Caco-2 (cell line): ENCODE results near the gene CIC. TPM values are rescaled to one million over a fixed set of nuclear protein-coding genes. Genes with fewer than 3 reads are reported as not detected.
A peak's percentile ranks its signal among the peaks of the same experiment; 100 is the strongest.

Experiments
- BruUV-seq: library from RNA; stranded (reverse); fragments of 400-500 nt; replicated peaks from 2 replicates; lab custom pipeline; 2021; lab: Mats Ljungman, UMichigan
- CTCF ChIA-PET: fragments of 300-600 bp; sonication (Branson Sonifier 250); formaldehyde crosslinking; loops from one replicate; lab custom pipeline; 2022; ENCODE audit warnings: antibody characterized with exemption; lab: Charles Lee
- POLR2A ChIA-PET: fragments of 300-600 bp; sonication (Branson Sonifier 250); formaldehyde crosslinking; loops from one replicate; lab custom pipeline; 2022; ENCODE audit warnings: antibody characterized with exemption; lab: Charles Lee
- DNase-seq, 2 experiments: peaks; one replicate each; pipeline versions ENCODE4 v3.0.0 to v3.0.0-alpha.2; 2020 to 2022
- H3K27me3 ChIP-seq: replicated peaks from 2 replicates; pipeline ENCODE4 v1.6.0; 2011; ENCODE audit warnings: low read length; ENCODE audit not compliant: control insufficient read depth, insufficient read depth
- H3K36me3 ChIP-seq: 2 replicates; pipeline ENCODE4 v1.5.1; 2011; ENCODE audit warnings: low read length; ENCODE audit not compliant: control insufficient read depth, insufficient read depth
- H3K4me1 ChIP-seq: fragments of 250-450 bp; sonication (Bioruptor Pico); 2 replicates; pipeline ENCODE4 v1.5.1; 2020; ENCODE audit warnings: mild to moderate bottlenecking
- H3K4me3 ChIP-seq: 2 replicates; pipeline ENCODE4 v1.5.1; 2011; ENCODE audit warnings: low read depth, mild to moderate bottlenecking, control low read depth, low read length
- H3K9me3 ChIP-seq: fragments of 250-450 bp; sonication (Bioruptor Pico); 2 replicates; pipeline ENCODE4 v1.5.1; 2020; ENCODE audit warnings: mild to moderate bottlenecking, moderate library complexity
- H3K27ac Mint-ChIP-seq: one replicate; pipeline ENCODE4 v1.8.0; 2022; ENCODE audit warnings: mixed read lengths; ENCODE audit not compliant: unreplicated experiment
- H3K27me3 Mint-ChIP-seq: one replicate; pipeline ENCODE4 v1.8.0; 2022; ENCODE audit warnings: mixed read lengths; ENCODE audit not compliant: insufficient read depth, unreplicated experiment
- H3K36me3 Mint-ChIP-seq: one replicate; pipeline ENCODE4 v1.8.0; 2022; ENCODE audit warnings: mild to moderate bottlenecking, mixed read lengths; ENCODE audit not compliant: insufficient read depth, unreplicated experiment
- H3K4me1 Mint-ChIP-seq: one replicate; pipeline ENCODE4 v1.8.0; 2022; ENCODE audit warnings: low read depth, mixed read lengths; ENCODE audit not compliant: unreplicated experiment
- H3K4me3 Mint-ChIP-seq: one replicate; pipeline ENCODE4 v1.8.0; 2022; ENCODE audit warnings: mild to moderate bottlenecking, moderate library complexity, mixed read lengths; ENCODE audit not compliant: unreplicated experiment
- H3K9me3 Mint-ChIP-seq: one replicate; pipeline ENCODE4 v1.8.0; 2022; ENCODE audit warnings: mixed read lengths; ENCODE audit not compliant: unreplicated experiment
- intact Hi-C: fragments of 100-400 bp; cut with micrococcal nuclease; formaldehyde crosslinking; loops from one replicate; pipeline ENCODE4 v1.10.0; 2022; ENCODE audit not compliant: unreplicated experiment
- total RNA-seq: library from RNA; stranded (reverse); gene quantifications from 2 replicates; pipeline ENCODE4 v1.2.3, GENCODE V29; 2022
- TF ChIP-seq, protein P1 (sequence below), 2 experiments: fragments of 200-600 bp in 1 of 2; IDR thresholded peaks; 1 replicate in 1 of 2; 2 replicates in 1 of 2; pipeline versions ENCODE4 v1.5.1 to v1.8.0; 2011 to 2022; ENCODE audit warnings: antibody characterized with exemption in 1 of 2, control low read depth in 1 of 2, inconsistent platforms in 1 of 2, low read depth in 1 of 2, low read length in 1 of 2, mild to moderate bottlenecking in 1 of 2, moderate library complexity in 1 of 2; ENCODE audit not compliant: insufficient read depth in 1 of 2, severe bottlenecking in 1 of 2, unreplicated experiment in 1 of 2

The CIC gene
- total RNA-seq, 1 experiment from 2014 or later, result 47.8 TPM

GRCh38 chr19:42220751-42221097, 48.3 kb upstream of the CIC start:
- peak overlapping the region; percentile 93 for H3K4me3 Mint-ChIP-seq
- H3K27ac Mint-ChIP-seq, result peak overlapping the region; percentile 94
- POLR2A ChIA-PET, result interaction anchor here (0.8 to 1.8 kb wide), 2 partner anchors 23 to 144 kb away, joined by 4 to 12 read pairs; partner anchors contain the start of gene ZNF574
- Histone ChIP-seq H3K4me1 (peaks cover 23% of the 10 kb centered on the region), H3K27me3 (no peaks in the 10 kb centered on the region), H3K4me3 (peak overlapping the region; percentile 79), H3K9me3 (no peaks in the 10 kb centered on the region), H3K36me3 (peaks cover 5% of the 10 kb centered on the region)
- intact Hi-C loops, result loop anchor here (1.0 kb wide), 3 partner anchors 22 to 48 kb away; partner anchors contain the start of genes ERF and GSK3A
- H3K4me1 Mint-ChIP-seq, result peaks cover 21% of the 10 kb centered on the region
- peaks cover 41% of the 10 kb centered on the region for H3K36me3 Mint-ChIP-seq
- H3K27me3 Mint-ChIP-seq, result no peaks in the 10 kb centered on the region
- BruUV-seq, result no TSS peak
- TF ChIP-seq, protein P1, sequence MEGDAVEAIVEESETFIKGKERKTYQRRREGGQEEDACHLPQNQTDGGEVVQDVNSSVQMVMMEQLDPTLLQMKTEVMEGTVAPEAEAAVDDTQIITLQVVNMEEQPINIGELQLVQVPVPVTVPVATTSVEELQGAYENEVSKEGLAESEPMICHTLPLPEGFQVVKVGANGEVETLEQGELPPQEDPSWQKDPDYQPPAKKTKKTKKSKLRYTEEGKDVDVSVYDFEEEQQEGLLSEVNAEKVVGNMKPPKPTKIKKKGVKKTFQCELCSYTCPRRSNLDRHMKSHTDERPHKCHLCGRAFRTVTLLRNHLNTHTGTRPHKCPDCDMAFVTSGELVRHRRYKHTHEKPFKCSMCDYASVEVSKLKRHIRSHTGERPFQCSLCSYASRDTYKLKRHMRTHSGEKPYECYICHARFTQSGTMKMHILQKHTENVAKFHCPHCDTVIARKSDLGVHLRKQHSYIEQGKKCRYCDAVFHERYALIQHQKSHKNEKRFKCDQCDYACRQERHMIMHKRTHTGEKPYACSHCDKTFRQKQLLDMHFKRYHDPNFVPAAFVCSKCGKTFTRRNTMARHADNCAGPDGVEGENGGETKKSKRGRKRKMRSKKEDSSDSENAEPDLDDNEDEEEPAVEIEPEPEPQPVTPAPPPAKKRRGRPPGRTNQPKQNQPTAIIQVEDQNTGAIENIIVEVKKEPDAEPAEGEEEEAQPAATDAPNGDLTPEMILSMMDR (IDR thresholded peaks at IDR 0.05; ENCODE audit: insufficient read depth in 1 of 2, low read depth in 1 of 2, low read length in 1 of 2, severe bottlenecking in 1 of 2, unreplicated experiment in 1 of 2), result no peak
- H3K9me3 Mint-ChIP-seq, result no peaks in the 10 kb centered on the region
- CTCF ChIA-PET, result no interaction called here
- DNase-seq, result no peak

GRCh38 chr19:42224940-42225717, 43.9 kb upstream of the CIC start:
- intact Hi-C loops, result no loop called here
- TF ChIP-seq, protein P1 (IDR thresholded peaks at IDR 0.05; ENCODE audit: insufficient read depth in 1 of 2, low read depth in 1 of 2, low read length in 1 of 2, severe bottlenecking in 1 of 2, unreplicated experiment in 1 of 2), result no peak

DNA sequence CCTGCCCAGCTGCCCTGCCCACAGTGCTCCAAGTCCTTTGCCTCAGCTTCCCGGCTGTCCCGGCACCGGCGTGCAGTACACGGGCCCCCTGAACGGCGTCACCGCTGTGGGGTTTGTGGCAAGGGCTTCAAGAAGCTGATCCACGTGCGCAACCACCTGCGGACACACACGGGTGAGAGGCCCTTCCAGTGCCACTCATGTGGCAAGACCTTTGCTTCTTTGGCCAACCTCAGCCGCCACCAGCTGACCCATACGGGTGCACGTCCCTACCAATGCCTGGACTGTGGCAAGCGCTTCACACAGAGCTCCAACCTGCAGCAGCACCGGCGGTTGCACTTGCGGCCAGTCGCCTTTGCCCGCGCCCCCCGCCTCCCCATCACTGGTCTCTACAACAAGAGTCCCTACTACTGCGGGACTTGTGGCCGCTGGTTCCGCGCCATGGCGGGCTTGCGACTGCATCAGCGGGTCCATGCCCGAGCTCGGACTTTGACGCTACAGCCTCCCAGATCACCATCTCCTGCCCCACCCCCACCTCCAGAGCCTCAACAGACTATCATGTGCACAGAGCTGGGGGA, 43.2 kb upstream of the CIC start:
- Mint-ChIP-seq H3K27me3 (no peaks in the 10 kb centered on the region), H3K4me3 (no peak overlapping the region), H3K27ac (no peak overlapping the region), H3K4me1 (peaks cover 11% of the 10 kb centered on the region), H3K36me3 (peaks cover 63% of the 10 kb centered on the region), H3K9me3 (no peaks in the 10 kb centered on the region)
- DNase-seq, result no peak
- H3K4me3 ChIP-seq, result no peak overlapping the region
- ChIA-PET POLR2A (no interaction called here), CTCF (no interaction called here)
- BruUV-seq, result no TSS peak
- H3K9me3 ChIP-seq, result no peaks in the 10 kb centered on the region
- no peaks in the 10 kb centered on the region for H3K27me3 ChIP-seq
- intact Hi-C loops, result no loop called here
- peaks cover 6% of the 10 kb centered on the region for H3K36me3 ChIP-seq
- TF ChIP-seq, protein P1 (IDR thresholded peaks at IDR 0.05; ENCODE audit: insufficient read depth in 1 of 2, low read depth in 1 of 2, low read length in 1 of 2, severe bottlenecking in 1 of 2, unreplicated experiment in 1 of 2), result no peak
- no peaks in the 10 kb centered on the region for H3K4me1 ChIP-seq

More at GRCh38 chr19:42224940-42225717, 43.9 kb upstream of the CIC start:
- no TSS peak for BruUV-seq
- Mint-ChIP-seq H3K4me1 (peaks cover 11% of the 10 kb centered on the region), H3K9me3 (no peaks in the 10 kb centered on the region), H3K27ac (no peak overlapping the region), H3K27me3 (no peaks in the 10 kb centered on the region), H3K36me3 (peaks cover 63% of the 10 kb centered on the region), H3K4me3 (no peak overlapping the region)
- DNase-seq, result no peak
- Histone ChIP-seq H3K27me3 (no peaks in the 10 kb centered on the region), H3K36me3 (peaks cover 6% of the 10 kb centered on the region), H3K4me3 (no peak overlapping the region), H3K4me1 (no peaks in the 10 kb centered on the region), H3K9me3 (no peaks in the 10 kb centered on the region)
- CTCF ChIA-PET, result no interaction called here
- POLR2A ChIA-PET, result no interaction called here
